Stimulated activated CD4-positive, alpha-beta T cell treated with anti-CD3 and anti-CD28 coated beads, Interleukin-1b, Interleukin-23, amount 100 ng/mL, for 4 hours (primary cell): ENCODE data around the gene TBCB.
"Not testable (repeated sequence)": the region's sequence is repeated elsewhere in the genome, so short reads cannot be mapped to it uniquely, and the experiment has no call there.

Source experiments
- DNase-seq, 2 donors: peaks; one replicate each; pipeline ENCODE4 v3.0.0-alpha.2; 2020; ENCODE audit warnings: low read depth in 2 of 2

TBCB gene, protein sequence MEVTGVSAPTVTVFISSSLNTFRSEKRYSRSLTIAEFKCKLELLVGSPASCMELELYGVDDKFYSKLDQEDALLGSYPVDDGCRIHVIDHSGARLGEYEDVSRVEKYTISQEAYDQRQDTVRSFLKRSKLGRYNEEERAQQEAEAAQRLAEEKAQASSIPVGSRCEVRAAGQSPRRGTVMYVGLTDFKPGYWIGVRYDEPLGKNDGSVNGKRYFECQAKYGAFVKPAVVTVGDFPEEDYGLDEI

GRCh38 chr19:36115453-36116343 lies at the start of gene TBCB:
TSS of gene TBCB (plus strand) at chr19:36115468. CDS start at chr19:36115561, 93 bp downstream.
- DNase-seq, result peak; percentile 93 to 96

DNA sequence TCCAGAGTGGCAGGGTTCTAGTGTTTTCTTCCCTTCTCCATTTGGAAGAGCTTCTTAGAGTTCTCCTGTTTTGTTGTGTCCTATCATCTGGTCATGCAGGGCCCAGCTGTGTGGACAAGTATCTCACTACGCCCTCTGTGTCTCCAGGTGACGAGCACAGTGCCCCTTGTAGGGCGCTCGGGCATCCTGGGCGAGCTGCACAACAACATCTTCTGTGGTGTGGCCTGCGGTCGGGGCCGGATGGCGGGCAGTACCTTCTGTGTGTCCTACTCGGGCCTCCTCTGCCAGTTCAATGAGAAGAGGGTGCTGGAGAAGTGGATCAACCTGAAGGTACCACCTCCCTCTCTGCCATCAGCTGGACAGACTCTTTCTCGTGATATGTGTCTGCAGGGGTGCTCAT lies 47.6 kb upstream of the TBCB start:
- DNase-seq, result no peak

DNA sequence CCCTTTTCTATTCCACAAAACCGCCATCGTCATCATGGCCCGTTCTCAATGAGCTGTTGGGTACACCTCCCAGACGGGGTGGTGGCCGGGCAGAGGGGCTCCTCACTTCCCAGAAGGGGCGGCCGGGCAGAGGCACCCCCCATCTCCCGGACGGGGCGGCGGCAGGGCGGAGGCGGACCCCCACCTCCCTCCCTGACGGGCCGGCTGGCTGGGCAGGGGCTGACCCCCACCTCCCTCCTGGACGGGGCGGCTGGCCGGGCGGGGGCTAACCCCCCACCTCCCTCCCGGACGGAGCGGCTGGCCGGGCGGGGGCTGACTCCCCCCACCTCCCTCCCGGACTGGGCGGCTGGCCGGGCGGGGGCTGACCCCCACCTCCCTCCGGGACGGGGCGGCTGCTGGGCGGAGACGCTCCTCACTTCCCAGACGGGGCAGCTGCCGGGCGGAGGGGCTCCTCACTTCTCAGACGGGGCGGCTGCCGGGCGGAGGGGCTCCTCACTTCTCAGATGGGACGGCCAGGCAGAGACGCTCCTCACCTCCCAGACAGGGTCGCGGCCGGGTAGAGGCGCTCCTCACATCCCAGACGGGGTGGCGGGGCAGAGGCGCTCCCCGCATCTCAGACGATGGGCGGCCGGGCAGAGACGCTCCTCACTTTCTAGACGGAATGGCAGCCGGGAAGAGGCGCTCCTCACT lies 46.3 kb upstream of the TBCB start:
- DNase-seq, result not testable (repeated sequence)

DNA sequence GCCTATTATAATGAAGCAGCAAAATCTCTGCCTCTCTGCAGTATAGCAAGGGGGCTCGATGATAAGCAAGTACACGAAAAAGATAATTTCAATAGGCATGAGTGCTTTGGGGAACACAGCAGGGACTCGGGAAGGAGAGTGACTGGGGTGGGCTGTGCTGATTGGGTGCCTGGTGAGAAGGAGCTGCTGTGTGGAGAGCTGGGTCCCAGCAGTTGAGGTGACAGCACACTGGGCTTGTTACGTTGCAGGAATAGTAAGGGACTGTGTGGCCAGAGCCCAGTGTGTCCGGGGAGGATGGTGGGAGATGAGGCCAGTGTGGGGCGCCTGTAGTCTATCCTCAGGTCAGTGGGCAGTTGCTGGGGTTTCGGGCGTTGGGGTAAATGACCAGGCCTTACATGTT lies 43.2 kb upstream of the TBCB start:
- no peak for DNase-seq

DNA sequence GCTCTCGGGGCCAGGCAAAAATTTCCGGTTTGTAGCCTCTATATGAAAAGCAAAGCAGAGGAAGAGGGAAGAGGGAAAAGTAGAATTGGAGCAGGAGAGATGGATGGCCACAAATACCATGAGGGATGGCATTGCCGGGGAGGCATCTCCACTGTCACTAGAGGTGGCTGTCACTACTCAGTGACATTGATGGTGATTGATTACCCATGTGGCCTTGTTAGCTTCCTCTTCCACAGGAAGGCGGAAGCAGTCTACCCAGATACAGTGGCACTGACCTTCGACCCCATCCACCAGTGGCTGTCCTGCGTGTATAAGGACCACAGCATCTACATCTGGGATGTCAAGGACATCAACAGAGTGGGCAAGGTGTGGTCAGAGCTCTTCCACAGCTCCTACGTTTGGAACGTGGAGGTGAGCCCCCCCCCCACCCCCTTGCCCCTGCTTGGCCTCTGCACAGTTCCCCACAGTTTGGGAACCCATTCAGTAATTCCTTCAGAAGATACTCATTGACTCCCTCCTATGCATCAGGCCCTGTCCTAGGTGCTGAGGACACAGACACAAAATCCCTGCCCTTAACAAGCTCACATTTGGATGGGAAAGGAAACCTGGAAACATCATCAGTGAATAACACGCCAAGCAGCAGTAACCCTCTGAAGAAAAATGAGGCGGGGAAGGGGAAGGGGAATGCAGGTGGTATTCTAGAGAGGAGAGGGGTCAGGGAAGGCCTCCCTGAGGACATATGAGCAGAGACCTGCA lies 42.0 kb upstream of the TBCB start:
- DNase-seq, result no peak

- DNase-seq, result no peak
Observed at GRCh38 chr19:36079389-36079945, 35.8 kb upstream of the TBCB start.

DNA sequence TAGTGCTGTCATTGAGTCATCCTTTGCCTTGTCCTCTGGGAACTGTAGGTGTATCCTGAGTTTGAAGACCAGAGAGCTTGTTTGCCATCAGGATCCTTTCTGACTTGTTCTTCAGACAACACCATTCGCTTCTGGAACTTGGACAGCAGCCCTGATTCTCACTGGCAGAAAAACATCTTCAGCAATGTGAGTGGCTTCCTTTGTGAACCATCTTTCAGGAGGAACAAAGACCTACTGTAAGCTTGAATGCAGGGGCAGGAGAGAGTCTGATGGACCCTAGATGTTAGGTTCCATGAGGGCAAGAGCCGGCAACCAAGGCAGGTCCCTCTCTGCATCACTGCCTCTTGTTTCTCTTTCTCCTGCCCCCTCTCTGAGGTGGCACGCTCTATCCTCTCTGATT lies 33.9 kb upstream of the TBCB start:
- no peak for DNase-seq

DNA sequence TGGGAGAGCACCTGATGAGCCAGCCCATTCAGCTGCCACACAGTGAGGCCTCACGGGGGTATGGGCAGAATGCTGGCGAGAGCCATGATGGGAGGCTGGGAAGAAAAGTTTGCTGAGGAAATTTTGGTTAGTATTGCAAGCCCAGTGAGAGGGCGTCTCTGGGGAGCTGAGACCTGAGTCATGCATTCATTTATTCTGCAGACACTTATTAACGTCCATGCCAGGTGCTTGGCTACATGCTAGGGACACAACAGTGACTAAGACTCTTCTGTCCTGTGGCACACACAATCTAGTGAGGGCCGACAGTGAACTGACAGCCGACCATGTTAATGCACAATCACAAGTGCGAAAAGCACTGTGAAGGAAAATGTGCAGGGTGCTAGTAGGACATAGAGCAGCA lies 33.4 kb upstream of the TBCB start:
- no peak for DNase-seq

- no peak for DNase-seq
Observed at GRCh38 chr19:36082916-36083315, 32.4 kb upstream of the TBCB start.

- no peak for DNase-seq
Observed at GRCh38 chr19:36084231-36085009, 30.8 kb upstream of the TBCB start.

DNA sequence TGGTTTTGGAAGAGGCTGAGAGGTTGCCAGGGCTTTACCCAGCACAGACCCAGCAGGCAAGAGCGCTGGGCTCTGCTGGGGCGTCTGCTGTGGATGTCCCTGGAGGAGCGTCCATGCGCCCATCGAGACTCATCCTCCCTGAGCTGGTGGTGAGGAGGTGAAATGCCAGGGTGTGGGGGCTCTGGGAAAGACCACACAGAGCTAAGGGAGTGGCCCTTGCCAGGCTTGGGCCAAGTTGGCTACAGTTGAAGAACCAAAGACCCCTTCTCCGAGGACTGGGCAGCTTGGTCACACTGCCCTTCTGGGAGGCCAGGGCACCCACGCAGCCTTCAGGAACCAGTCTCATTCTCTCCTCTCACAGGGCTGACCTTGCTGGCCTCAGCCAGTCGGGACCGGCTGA lies 28.9 kb upstream of the TBCB start:
- no peak for DNase-seq

- DNase-seq, result no peak
Observed at GRCh38 chr19:36089847-36090246, 25.4 kb upstream of the TBCB start.

DNA sequence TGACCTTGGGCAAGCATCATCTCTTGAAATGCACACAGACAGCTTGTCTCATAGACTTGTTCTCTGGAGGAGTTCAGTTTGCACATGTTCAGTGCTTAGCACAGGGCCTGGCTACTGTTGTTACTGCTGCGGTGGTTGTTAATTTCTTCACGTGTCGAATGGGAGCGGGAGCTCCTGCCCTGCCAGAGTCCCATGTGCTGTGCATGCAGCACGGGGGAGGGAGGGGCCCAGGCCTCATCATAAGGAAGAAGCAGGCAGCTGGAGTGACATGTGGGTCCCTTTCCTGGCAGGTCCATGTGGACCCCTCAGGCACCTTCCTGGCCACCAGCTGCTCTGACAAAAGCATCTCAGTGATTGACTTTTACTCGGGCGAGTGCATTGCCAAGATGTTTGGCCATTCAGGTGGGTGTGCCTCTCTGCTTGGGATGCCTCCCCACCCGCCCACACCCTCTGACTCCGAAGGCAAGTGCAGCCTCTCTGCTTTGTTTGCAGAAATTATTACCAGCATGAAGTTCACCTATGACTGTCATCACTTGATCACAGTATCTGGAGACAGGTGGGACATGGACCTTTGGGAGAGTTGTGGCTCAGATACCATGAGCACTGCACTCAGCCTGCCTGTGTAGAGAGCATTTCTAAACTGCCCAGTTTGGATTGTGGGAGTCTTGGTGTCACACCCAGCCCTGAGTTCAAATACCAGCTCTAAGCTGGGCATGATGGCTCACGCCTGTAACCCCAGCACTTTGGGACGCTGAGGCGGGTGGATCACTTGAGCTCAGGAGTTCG lies 24.2 kb upstream of the TBCB start:
- DNase-seq, result no peak

DNA sequence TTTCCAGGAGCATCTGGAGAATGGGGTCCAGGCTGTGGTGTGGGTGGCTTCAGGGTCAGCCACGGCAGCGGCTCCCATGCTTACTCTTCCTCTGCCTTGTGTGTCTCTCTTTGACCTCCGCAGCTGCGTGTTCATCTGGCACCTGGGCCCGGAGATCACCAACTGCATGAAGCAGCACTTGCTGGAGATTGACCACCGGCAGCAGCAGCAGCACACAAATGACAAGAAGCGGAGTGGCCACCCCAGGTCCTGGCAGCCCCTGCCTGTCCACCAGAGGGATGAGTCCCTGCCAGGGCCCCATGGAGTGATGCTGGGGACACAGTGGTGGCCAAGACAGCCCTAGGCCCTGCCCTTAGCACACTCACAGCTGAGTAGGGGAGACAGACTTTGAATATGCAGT lies 22.7 kb upstream of the TBCB start:
- no peak for DNase-seq

DNA sequence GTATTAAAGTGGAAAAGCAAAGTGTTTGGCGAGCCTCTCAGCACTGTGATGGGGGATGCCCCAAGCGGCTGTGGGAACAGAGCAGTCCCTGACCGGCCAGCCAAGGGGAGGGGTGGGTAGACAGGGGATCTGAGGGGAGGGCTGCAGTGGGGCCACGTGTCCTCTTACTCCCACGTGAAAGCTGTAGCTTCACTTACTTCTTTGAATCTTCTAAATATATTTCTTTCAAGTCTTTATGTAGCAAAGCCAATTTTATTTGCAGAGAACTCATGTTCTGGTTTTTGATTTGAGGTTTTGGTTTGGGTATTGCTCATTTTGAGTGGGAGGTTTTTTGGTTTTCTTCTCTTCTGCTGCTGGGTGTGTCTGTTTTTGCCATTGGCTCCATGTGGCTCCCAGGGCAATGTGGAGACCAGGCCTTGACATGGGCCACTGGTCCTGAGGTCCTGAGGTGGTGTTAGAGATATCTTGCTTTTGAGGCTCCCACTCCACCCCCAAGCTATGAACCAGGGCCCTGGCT lies 22.1 kb upstream of the TBCB start:
- no peak for DNase-seq

DNA sequence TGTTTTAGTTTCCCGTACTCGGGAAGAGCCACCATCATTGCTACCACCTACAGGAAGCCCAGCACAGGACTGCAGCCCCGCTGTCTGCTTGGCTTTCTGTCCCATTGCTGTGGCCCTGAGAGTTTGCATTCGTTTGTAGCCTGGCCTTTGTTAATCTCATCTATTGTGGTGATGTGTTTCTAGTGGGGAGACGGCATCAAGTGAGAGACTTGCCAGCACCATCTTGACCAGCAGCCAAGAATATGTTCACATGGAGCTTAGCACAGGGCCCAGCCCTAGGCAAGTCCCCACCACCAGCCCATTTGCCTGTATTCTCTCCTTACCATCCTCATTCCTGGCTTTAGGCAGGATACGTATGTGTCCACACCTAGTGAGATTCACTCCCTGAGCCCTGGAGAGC lies 21.6 kb upstream of the TBCB start:
- no peak for DNase-seq

DNA sequence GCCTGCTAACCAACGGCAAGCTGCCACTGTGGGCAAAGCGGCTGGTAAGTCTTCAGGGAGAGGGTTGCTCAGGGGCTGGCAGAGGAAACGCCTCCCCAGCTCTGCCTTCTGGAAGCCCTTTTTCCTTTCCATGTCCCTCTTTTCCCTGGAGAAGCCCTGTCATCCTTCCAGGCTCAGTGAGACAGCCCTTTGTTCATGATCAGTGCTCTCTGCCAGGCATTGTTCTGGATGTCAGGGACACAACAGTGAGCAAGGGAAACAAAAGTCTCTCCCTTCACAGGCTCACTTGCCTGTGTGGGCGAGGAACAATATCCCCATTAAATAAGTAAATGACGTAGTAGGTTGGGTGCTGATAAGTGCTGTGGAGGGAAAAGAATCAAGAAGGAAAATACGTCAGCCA lies 18.2 kb upstream of the TBCB start:
- DNase-seq, result no peak

GRCh38 chr19:36099166-36099785 lies 16.0 kb upstream of the TBCB start:
- no peak for DNase-seq

DNA sequence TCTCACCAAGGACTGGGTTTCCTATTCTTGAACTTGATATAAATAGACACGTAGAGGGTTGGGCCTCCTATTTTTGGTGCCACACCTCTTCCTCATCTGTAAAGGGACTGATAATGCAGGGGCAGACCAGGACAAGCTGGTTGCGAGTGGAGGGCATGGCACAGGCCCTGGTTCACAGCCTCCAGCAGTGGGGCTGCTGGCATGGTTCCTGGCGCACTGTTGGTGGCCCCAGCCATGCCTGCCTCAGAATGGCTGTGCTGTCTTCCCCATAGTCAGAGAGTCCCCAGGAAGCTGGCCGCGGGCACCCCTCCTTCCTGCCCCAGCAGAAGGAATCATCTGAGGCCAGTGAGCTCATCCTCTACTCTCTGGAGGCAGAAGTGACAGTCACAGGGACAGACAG lies 14.8 kb upstream of the TBCB start:
- DNase-seq, result no peak
